K562 (cell line): ENCODE measurements around the gene LLGL1. TPM values are rescaled to one million over a fixed set of nuclear protein-coding genes. Genes with fewer than 3 reads are reported as not detected.

ENCODE experiments used
- ATF7 ChIP-seq: fragments of 450-650 bp; IDR thresholded peaks from 2 replicates; pipeline ENCODE4 v1.7.1; 2014; ENCODE audit warnings: mild to moderate bottlenecking, moderate library complexity
- CHCHD3 ChIP-seq: fragments of 250-450 bp; sonication (Bioruptor Pico); IDR thresholded peaks from 2 replicates; pipeline ENCODE4 v2.1.2; 2022; ENCODE audit warnings: mild to moderate bottlenecking
- KLF1 ChIP-seq: fragments of 450-650 bp; IDR thresholded peaks from 2 replicates; pipeline ENCODE4 v1.6.1; 2016; ENCODE audit warnings: missing genetic modification characterization, missing compliant biosample characterization
- POLR2AphosphoS2 ChIP-seq: IDR thresholded peaks from 2 replicates; pipeline ENCODE4 v1.6.1; 2012; ENCODE audit warnings: low read length, improper control_type of control experiment
- SRSF1 ChIP-seq: fragments of 200-400 bp; formaldehyde crosslinking; IDR thresholded peaks from 2 replicates; pipeline ENCODE4 v1.6.1; 2017; ENCODE audit warnings: mild to moderate bottlenecking, low read depth, low read length, moderate library complexity
- TAL1 ChIP-seq: fragments of 450-650 bp; IDR thresholded peaks from 2 replicates; pipeline ENCODE4 v1.6.1; 2016; ENCODE audit warnings: mild to moderate bottlenecking
- TCF7 ChIP-seq: sonication (generic); IDR thresholded peaks from 2 replicates; pipeline ENCODE4 v1.6.1; 2016; ENCODE audit warnings: antibody characterized with exemption, borderline replicate concordance
- ZNF140 ChIP-seq: fragments of 250-450 bp; sonication (Bioruptor Pico); IDR thresholded peaks from 2 replicates; pipeline ENCODE4 v1.8.0; 2021; ENCODE audit warnings: moderate library complexity, mild to moderate bottlenecking, inconsistent platforms
- ZNF41 ChIP-seq: fragments of 250-450 bp; sonication (Bioruptor Pico); conservative IDR thresholded peaks from 2 replicates; pipeline ENCODE4 v1.4.0; 2020; ENCODE audit warnings: mild to moderate bottlenecking
- ZNF584 ChIP-seq: fragments of 200-800 bp; sonication (Bioruptor generic); IDR thresholded peaks from 2 replicates; pipeline ENCODE4 v1.6.1; 2016; ENCODE audit warnings: low read depth, mild to moderate bottlenecking, missing genetic modification characterization, missing compliant biosample characterization
- polyA plus RNA-seq, 8 experiments: library from polyadenylated mRNA; depleted of rRNA in 4 of 8; stranded (reverse) in 5 of 8; unstranded in 3 of 8; fragments of >200 nt; fragmentation: Nextera tagmentation in 2 of 8; fragmentation: Illumina TruSeq in 1 of 8; extraction: Ambion mirVana in 2 of 8; extraction: Trizol in 1 of 8; gene quantifications; 2 replicates each; pipeline versions ENCODE4 v1.2.1 to v1.2.3, GENCODE V29; 2011 to 2014; ENCODE audit warnings: inconsistent platforms in 1 of 8, missing spikeins in 1 of 8
- total RNA-seq, 7 experiments: library from RNA; depleted of rRNA in 6 of 7; stranded (reverse); fragments of >200 nt in 6 of 7; fragmentation: Illumina TruSeq in 2 of 7; extraction: Trizol in 2 of 7; gene quantifications; 2 replicates each; pipeline versions ENCODE4 v1.2.1 to v1.2.3, GENCODE V29; 2011 to 2021; ENCODE audit warnings: low replicate concordance in 1 of 7
- TF ChIP-seq, protein P1 (sequence below): fragments of 450-650 bp; IDR thresholded peaks from 2 replicates; pipeline ENCODE4 v1.7.1; 2018; ENCODE audit warnings: mild to moderate bottlenecking, low read depth; ENCODE audit not compliant: partially characterized antibody
- TF ChIP-seq, protein P2 (sequence below): sonication (generic); formaldehyde crosslinking; IDR thresholded peaks from 2 replicates; pipeline ENCODE4 v1.8.0; 2022; ENCODE audit warnings: missing genetic modification reagents, mild to moderate bottlenecking, borderline replicate concordance
- TF ChIP-seq, protein P3 (sequence below): fragments of 450-650 bp; IDR thresholded peaks from 2 replicates; pipeline ENCODE4 v1.6.1; 2016; ENCODE audit warnings: low read depth
- TF ChIP-seq, protein P4 (sequence below), 2 experiments: fragments of 450-650 bp in 1 of 2; sonication (generic) in 1 of 2; formaldehyde crosslinking; conservative IDR thresholded peaks; 2 replicates each; pipeline versions ENCODE4 v1.4.0 to v1.8.1; 2020 to 2022; ENCODE audit warnings: mild to moderate bottlenecking in 1 of 2, missing genetic modification reagents in 1 of 2
- TF ChIP-seq, protein P5 (sequence below): fragments of 450-650 bp; formaldehyde crosslinking; IDR thresholded peaks from 2 replicates; pipeline ENCODE4 v1.4.0; 2020; ENCODE audit warnings: mild to moderate bottlenecking

The LLGL1 gene
- total and polyA plus RNA-seq, 9 of the 15 experiments (the other 6 are each of a cell fraction or from before 2014, with no cell fraction given): 0.11 to 12.9 (median 5.3) TPM; not detected in 1

DNA sequence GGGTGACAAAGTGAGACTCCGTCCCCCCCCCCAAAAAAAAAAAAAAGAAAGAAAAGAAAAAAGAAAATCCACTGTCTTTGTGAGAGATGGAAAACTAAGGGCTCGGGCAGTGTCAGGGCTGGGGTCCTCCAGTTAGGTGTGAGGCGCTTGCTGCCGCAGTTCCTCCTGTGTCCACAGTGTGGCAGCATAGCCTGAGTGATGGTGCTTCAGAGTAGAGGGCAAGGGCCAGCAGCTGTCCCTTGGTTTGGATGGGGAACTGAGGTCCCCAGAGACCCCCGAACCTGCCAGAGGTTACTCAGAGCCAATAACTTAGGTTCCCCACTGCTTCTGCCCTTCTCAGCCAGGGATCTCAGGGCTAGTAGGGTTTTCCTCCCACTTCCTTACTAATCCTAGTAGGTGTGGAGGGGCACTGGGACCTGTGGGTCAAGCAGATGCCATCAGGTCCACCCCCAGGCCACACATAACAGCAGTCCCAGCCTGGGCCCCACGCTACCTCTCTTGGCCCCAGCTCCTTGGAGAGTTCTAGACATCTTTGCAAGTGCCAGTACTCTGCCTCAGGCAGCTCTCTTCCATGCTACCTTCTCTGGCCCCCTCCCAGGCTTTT, 7.9 kb upstream of the LLGL1 start (continued):
- TF ChIP-seq, protein P1, sequence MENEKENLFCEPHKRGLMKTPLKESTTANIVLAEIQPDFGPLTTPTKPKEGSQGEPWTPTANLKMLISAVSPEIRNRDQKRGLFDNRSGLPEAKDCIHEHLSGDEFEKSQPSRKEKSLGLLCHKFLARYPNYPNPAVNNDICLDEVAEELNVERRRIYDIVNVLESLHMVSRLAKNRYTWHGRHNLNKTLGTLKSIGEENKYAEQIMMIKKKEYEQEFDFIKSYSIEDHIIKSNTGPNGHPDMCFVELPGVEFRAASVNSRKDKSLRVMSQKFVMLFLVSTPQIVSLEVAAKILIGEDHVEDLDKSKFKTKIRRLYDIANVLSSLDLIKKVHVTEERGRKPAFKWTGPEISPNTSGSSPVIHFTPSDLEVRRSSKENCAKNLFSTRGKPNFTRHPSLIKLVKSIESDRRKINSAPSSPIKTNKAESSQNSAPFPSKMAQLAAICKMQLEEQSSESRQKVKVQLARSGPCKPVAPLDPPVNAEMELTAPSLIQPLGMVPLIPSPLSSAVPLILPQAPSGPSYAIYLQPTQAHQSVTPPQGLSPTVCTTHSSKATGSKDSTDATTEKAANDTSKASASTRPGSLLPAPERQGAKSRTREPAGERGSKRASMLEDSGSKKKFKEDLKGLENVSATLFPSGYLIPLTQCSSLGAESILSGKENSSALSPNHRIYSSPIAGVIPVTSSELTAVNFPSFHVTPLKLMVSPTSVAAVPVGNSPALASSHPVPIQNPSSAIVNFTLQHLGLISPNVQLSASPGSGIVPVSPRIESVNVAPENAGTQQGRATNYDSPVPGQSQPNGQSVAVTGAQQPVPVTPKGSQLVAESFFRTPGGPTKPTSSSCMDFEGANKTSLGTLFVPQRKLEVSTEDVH: no peak
- TF ChIP-seq SRSF1 (no peak), POLR2AphosphoS2 (no peak), ZNF41 (no peak), ZNF584 (CRISPR knock-in tag) (no peak), TAL1 (no peak), ZNF140 (CRISPR knock-in tag) (no peak), TCF7 (no peak), KLF1 (tag) (no peak), CHCHD3 (CRISPR knock-in tag) (no peak), ATF7 (no peak)
- TF ChIP-seq, protein P2, sequence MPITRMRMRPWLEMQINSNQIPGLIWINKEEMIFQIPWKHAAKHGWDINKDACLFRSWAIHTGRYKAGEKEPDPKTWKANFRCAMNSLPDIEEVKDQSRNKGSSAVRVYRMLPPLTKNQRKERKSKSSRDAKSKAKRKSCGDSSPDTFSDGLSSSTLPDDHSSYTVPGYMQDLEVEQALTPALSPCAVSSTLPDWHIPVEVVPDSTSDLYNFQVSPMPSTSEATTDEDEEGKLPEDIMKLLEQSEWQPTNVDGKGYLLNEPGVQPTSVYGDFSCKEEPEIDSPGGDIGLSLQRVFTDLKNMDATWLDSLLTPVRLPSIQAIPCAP (CRISPR knock-in tag): no peak
- TF ChIP-seq, protein P3, sequence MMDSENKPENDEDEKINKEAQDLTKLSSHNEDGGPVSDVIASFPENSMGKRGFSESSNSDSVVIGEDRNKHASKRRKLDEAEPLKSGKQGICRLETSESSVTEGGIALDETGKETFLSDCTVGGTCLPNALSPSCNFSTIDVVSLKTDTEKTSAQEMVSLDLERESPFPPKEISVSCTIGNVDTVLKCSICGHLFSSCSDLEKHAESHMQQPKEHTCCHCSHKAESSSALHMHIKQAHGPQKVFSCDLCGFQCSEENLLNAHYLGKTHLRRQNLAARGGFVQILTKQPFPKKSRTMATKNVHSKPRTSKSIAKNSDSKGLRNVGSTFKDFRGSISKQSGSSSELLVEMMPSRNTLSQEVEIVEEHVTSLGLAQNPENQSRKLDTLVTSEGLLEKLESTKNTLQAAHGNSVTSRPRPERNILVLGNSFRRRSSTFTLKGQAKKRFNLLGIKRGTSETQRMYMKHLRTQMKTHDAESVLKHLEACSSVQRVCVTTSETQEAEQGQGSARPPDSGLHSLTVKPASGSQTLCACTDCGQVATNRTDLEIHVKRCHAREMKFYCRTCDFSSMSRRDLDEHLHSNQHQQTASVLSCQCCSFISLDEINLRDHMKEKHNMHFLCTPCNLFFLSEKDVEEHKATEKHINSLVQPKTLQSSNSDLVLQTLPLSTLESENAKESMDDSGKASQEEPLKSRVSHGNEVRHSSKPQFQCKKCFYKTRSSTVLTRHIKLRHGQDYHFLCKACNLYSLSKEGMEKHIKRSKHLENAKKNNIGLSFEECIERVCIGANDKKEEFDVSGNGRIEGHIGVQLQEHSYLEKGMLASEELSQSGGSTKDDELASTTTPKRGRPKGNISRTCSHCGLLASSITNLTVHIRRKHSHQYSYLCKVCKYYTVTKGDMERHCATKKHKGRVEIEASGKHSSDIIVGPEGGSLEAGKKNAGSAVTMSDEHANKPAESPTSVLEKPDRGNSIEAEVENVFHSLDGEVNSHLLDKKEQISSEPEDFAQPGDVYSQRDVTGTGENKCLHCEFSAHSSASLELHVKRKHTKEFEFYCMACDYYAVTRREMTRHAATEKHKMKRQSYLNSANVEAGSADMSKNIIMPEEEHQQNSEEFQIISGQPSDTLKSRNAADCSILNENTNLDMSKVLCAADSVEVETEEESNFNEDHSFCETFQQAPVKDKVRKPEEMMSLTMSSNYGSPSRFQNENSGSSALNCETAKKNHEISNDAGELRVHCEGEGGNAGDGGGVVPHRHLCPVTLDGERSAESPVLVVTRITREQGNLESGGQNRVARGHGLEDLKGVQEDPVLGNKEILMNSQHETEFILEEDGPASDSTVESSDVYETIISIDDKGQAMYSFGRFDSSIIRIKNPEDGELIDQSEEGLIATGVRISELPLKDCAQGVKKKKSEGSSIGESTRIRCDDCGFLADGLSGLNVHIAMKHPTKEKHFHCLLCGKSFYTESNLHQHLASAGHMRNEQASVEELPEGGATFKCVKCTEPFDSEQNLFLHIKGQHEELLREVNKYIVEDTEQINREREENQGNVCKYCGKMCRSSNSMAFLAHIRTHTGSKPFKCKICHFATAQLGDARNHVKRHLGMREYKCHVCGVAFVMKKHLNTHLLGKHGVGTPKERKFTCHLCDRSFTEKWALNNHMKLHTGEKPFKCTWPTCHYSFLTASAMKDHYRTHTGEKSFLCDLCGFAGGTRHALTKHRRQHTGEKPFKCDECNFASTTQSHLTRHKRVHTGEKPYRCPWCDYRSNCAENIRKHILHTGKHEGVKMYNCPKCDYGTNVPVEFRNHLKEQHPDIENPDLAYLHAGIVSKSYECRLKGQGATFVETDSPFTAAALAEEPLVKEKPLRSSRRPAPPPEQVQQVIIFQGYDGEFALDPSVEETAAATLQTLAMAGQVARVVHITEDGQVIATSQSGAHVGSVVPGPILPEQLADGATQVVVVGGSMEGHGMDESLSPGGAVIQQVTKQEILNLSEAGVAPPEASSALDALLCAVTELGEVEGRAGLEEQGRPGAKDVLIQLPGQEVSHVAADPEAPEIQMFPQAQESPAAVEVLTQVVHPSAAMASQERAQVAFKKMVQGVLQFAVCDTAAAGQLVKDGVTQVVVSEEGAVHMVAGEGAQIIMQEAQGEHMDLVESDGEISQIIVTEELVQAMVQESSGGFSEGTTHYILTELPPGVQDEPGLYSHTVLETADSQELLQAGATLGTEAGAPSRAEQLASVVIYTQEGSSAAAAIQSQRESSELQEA: no peak
- TF ChIP-seq, protein P4, sequence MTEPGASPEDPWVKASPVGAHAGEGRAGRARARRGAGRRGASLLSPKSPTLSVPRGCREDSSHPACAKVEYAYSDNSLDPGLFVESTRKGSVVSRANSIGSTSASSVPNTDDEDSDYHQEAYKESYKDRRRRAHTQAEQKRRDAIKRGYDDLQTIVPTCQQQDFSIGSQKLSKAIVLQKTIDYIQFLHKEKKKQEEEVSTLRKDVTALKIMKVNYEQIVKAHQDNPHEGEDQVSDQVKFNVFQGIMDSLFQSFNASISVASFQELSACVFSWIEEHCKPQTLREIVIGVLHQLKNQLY (CRISPR knock-in tag; conservative IDR thresholded peaks at IDR 0.05): no peak
- TF ChIP-seq, protein P5, sequence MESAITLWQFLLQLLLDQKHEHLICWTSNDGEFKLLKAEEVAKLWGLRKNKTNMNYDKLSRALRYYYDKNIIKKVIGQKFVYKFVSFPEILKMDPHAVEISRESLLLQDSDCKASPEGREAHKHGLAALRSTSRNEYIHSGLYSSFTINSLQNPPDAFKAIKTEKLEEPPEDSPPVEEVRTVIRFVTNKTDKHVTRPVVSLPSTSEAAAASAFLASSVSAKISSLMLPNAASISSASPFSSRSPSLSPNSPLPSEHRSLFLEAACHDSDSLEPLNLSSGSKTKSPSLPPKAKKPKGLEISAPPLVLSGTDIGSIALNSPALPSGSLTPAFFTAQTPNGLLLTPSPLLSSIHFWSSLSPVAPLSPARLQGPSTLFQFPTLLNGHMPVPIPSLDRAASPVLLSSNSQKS (CRISPR knock-in tag): no peak
